HEK293 (cell line): ENCODE measurements around the gene SCN5A.

Experiments
- CTCF ChIA-PET: fragments of 350-600 bp; formaldehyde crosslinking; extraction: SDS; loops from one replicate; lab custom pipeline; 2021; ENCODE audit warnings: antibody characterized with exemption; lab: Yijun Ruan, JAX
- POLR2A ChIA-PET: fragments of 300-600 bp; formaldehyde crosslinking; extraction: SDS; loops from one replicate; lab custom pipeline; 2020; ENCODE audit warnings: antibody characterized with exemption, inconsistent platforms; lab: Yijun Ruan, JAX
- H3K27ac ChIP-seq: fragments of 200-500 bp; sonication (Bioruptor generic); 2 replicates; pipeline ENCODE4 v1.5.1; 2014; ENCODE audit warnings: low read depth, low read length, control low read depth, inconsistent platforms; ENCODE audit errors: extremely low read depth
- H3K36me3 ChIP-seq, 2 experiments: fragments of 200-500 bp in 1 of 2; sonication (Bioruptor generic) in 1 of 2; 1 replicate in 1 of 2; 2 replicates in 1 of 2; pipeline ENCODE4 v1.5.1; 2014 to 2017; ENCODE audit warnings: inconsistent platforms in 2 of 2, low read length in 2 of 2; ENCODE audit not compliant: control insufficient read depth in 2 of 2, insufficient read depth in 1 of 2
- H3K4me1 ChIP-seq: fragments of 200-500 bp; sonication (Bioruptor generic); 2 replicates; pipeline ENCODE4 v1.5.1; 2014; ENCODE audit warnings: mild to moderate bottlenecking, low read length, inconsistent platforms; ENCODE audit not compliant: control insufficient read depth, insufficient read depth
- H3K4me3 ChIP-seq: 2 replicates; pipeline ENCODE4 v1.5.1; 2011; ENCODE audit warnings: low read depth, mild to moderate bottlenecking, control low read depth, low read length, moderate library complexity
- H3K9me3 ChIP-seq: fragments of 200-500 bp; sonication (Bioruptor generic); 2 replicates; pipeline ENCODE4 v1.5.1; 2014; ENCODE audit warnings: low read depth, low read length, inconsistent platforms; ENCODE audit not compliant: control insufficient read depth, insufficient read depth
- BCL11A ChIP-seq: fragments of 450-650 bp; formaldehyde crosslinking; IDR thresholded peaks from 2 replicates; pipeline ENCODE4 v1.5.1; 2016; ENCODE audit warnings: low read depth, missing biosample characterization, missing genetic modification characterization
- GLI2 ChIP-seq: fragments of 450-650 bp; formaldehyde crosslinking; IDR thresholded peaks from 2 replicates; pipeline ENCODE4; 2017; ENCODE audit warnings: missing biosample characterization, missing genetic modification characterization, low read depth, borderline replicate concordance
- YY1 ChIP-seq: fragments of 450-650 bp; formaldehyde crosslinking; IDR thresholded peaks from 2 replicates; pipeline ENCODE4 v1.5.1; 2018; ENCODE audit warnings: missing biosample characterization, missing genetic modification characterization
- YY2 ChIP-seq: fragments of 450-650 bp; formaldehyde crosslinking; IDR thresholded peaks from 2 replicates; pipeline ENCODE4 v1.5.1; 2016; ENCODE audit warnings: missing biosample characterization, missing genetic modification characterization
- ZBTB7A ChIP-seq: fragments of 450-650 bp; formaldehyde crosslinking; IDR thresholded peaks from 2 replicates; pipeline ENCODE4 v1.5.1; 2016; ENCODE audit warnings: low read depth, missing biosample characterization, missing genetic modification characterization
- ZEB2 ChIP-seq: fragments of 450-650 bp; formaldehyde crosslinking; IDR thresholded peaks from 2 replicates; pipeline ENCODE4 v1.5.1; 2016; ENCODE audit warnings: missing biosample characterization, missing genetic modification characterization
- ZNF184 ChIP-seq: fragments of 450-650 bp; IDR thresholded peaks from 2 replicates; pipeline ENCODE4 v1.5.1; 2018; ENCODE audit warnings: missing biosample characterization, mild to moderate bottlenecking, missing genetic modification characterization
- ZNF266 ChIP-seq: fragments of 450-650 bp; formaldehyde crosslinking; IDR thresholded peaks from 2 replicates; pipeline ENCODE4 v1.5.1; 2016; ENCODE audit warnings: missing biosample characterization, missing genetic modification characterization, low read depth
- ZNF302 ChIP-seq: fragments of 450-650 bp; formaldehyde crosslinking; IDR thresholded peaks from 2 replicates; pipeline ENCODE4 v1.5.1; 2016; ENCODE audit warnings: missing biosample characterization, missing genetic modification characterization, low read depth
- ZNF404 ChIP-seq: fragments of 450-650 bp; formaldehyde crosslinking; IDR thresholded peaks from 2 replicates; pipeline ENCODE4 v1.5.1; 2017; ENCODE audit warnings: missing biosample characterization, missing genetic modification characterization
- ZNF585B ChIP-seq: fragments of 450-650 bp; formaldehyde crosslinking; IDR thresholded peaks from 2 replicates; pipeline ENCODE4 v1.5.1; 2016; ENCODE audit warnings: missing biosample characterization, missing genetic modification characterization
- ZNF610 ChIP-seq: fragments of 450-650 bp; formaldehyde crosslinking; IDR thresholded peaks from 2 replicates; pipeline ENCODE4 v1.5.1; 2016; ENCODE audit warnings: missing biosample characterization, missing genetic modification characterization, borderline replicate concordance
- ZNF670 ChIP-seq: fragments of 450-650 bp; formaldehyde crosslinking; IDR thresholded peaks from 2 replicates; pipeline ENCODE4 v1.5.1; 2016; ENCODE audit warnings: missing biosample characterization, missing genetic modification characterization, low read depth
- ZNF677 ChIP-seq: fragments of 450-650 bp; IDR thresholded peaks from 2 replicates; pipeline ENCODE4 v1.5.0; 2018; ENCODE audit warnings: missing biosample characterization, mild to moderate bottlenecking, missing genetic modification characterization, moderate library complexity
- ZNF785 ChIP-seq: fragments of 450-650 bp; formaldehyde crosslinking; IDR thresholded peaks from 2 replicates; pipeline ENCODE4 v1.5.1; 2016; ENCODE audit warnings: missing biosample characterization, missing genetic modification characterization
- ZNF791 ChIP-seq: fragments of 450-650 bp; formaldehyde crosslinking; IDR thresholded peaks from 2 replicates; pipeline ENCODE4 v1.5.1; 2016; ENCODE audit warnings: missing biosample characterization, missing genetic modification characterization
- TF ChIP-seq, protein P1 (sequence below): fragments of 450-650 bp; formaldehyde crosslinking; IDR thresholded peaks from 2 replicates; pipeline ENCODE4 v1.5.1; 2016; ENCODE audit warnings: missing biosample characterization, missing genetic modification characterization, low read depth
- TF ChIP-seq, protein P2 (sequence below): fragments of 450-650 bp; formaldehyde crosslinking; IDR thresholded peaks from 2 replicates; pipeline ENCODE4 v1.5.1; 2017; ENCODE audit warnings: missing biosample characterization, missing genetic modification characterization

Gene SCN5A

DNA sequence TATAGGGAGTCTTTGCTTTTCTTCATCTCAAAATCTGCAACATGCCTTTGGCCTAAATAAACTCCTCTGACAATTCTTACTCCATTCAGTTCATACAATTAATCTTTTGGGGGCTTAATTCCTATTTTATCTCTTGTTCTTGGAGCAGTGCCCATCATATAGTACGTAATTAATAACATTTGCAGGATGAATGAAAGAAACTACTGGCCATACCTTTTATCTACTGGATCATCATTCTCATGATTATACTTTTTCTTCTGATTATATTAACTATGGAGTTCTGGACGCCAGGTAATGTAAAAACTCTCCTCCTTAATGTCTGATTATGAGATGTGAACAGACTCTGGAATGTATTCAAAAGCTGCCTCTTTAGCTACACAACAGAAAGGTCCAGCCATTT lies 46.5 kb upstream of the SCN5A start:
- ChIA-PET CTCF (no interaction called here), POLR2A (no interaction called here)
- H3K9me3 ChIP-seq = no peaks in the 10 kb centered on the region
- no peaks in the 10 kb centered on the region for H3K36me3 ChIP-seq
- no peaks in the 10 kb centered on the region for H3K4me1 ChIP-seq
- TF ChIP-seq ZNF266 (tag by site-specific recombination) (no peak), ZNF670 (tag by site-specific recombination) (no peak), ZNF791 (tag by site-specific recombination) (no peak), ZNF677 (tag by site-specific recombination) (no peak), GLI2 (no peak), ZNF585B (no peak), ZNF404 (no peak), ZBTB7A (tag by site-specific recombination) (no peak), ZNF302 (tag by site-specific recombination) (no peak), ZNF610 (no peak), YY2 (tag by site-specific recombination) (no peak)
- TF ChIP-seq, protein P1, sequence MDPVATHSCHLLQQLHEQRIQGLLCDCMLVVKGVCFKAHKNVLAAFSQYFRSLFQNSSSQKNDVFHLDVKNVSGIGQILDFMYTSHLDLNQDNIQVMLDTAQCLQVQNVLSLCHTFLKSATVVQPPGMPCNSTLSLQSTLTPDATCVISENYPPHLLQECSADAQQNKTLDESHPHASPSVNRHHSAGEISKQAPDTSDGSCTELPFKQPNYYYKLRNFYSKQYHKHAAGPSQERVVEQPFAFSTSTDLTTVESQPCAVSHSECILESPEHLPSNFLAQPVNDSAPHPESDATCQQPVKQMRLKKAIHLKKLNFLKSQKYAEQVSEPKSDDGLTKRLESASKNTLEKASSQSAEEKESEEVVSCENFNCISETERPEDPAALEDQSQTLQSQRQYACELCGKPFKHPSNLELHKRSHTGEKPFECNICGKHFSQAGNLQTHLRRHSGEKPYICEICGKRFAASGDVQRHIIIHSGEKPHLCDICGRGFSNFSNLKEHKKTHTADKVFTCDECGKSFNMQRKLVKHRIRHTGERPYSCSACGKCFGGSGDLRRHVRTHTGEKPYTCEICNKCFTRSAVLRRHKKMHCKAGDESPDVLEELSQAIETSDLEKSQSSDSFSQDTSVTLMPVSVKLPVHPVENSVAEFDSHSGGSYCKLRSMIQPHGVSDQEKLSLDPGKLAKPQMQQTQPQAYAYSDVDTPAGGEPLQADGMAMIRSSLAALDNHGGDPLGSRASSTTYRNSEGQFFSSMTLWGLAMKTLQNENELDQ (tag by site-specific recombination) = no peak
- H3K4me3 ChIP-seq = no peak overlapping the region
- no peak overlapping the region for H3K27ac ChIP-seq

DNA sequence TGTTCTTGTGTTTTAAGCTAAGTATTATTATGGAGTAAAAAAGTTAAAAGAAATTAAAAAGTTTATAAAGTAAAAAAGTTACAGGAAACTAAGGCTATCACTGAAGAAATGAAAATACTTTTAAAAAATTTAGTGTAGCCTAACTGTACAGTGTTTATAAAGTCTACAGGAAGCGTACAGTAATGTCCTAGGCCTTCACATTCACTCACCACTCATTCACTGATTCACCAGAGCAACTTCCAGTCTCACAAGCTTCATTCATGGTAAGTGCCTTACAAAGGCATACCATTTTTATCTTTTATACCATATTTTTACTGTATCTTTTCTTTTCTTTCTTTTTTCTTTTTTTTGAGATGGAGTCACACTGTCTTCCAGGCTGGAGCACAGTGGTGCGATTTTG lies 40.7 kb upstream of the SCN5A start:
- POLR2A ChIA-PET = no interaction called here
- no peaks in the 10 kb centered on the region for H3K4me1 ChIP-seq
- no peak overlapping the region for H3K4me3 ChIP-seq
- CTCF ChIA-PET = interaction anchor here (0.7 to 0.8 kb wide), 2 partner anchors 169 to 310 kb away, joined by 3 to 4 read pairs; no protein-coding TSS in a partner anchor
- no peaks in the 10 kb centered on the region for H3K36me3 ChIP-seq
- no peak overlapping the region for H3K27ac ChIP-seq
- TF ChIP-seq ZNF785 (tag by site-specific recombination) = no peak
- H3K9me3 ChIP-seq = no peaks in the 10 kb centered on the region

DNA sequence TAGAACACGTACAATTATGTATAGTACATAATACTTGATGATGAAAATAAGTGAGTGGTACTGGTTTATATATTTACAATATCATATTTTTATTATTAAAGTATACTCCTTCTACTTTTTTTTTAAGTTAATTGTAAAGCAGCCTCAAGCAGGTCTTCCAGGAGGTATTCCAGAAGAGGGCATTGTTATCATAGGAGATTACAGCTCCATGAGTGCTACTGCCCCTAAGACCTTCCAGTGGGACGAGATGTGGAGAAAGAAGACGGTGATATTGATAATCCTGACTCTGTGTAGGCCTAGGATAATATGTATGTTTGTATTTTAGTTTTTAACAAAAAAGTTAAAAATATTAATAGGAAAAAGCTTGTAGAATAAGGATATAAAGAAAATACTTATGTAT lies 40.3 kb upstream of the SCN5A start:
- Histone ChIP-seq H3K9me3 (no peaks in the 10 kb centered on the region), H3K4me1 (no peaks in the 10 kb centered on the region), H3K4me3 (no peak overlapping the region), H3K36me3 (no peaks in the 10 kb centered on the region), H3K27ac (no peak overlapping the region)
- ChIA-PET POLR2A (no interaction called here), CTCF (interaction anchor here (0.5 to 0.8 kb wide), 4 partner anchors 13 to 310 kb away, joined by 3 to 4 read pairs (median 4); no protein-coding TSS in a partner anchor)
- TF ChIP-seq YY1 (tag by site-specific recombination) = no peak
- TF ChIP-seq GLI2 = no peak
- TF ChIP-seq, protein P2, sequence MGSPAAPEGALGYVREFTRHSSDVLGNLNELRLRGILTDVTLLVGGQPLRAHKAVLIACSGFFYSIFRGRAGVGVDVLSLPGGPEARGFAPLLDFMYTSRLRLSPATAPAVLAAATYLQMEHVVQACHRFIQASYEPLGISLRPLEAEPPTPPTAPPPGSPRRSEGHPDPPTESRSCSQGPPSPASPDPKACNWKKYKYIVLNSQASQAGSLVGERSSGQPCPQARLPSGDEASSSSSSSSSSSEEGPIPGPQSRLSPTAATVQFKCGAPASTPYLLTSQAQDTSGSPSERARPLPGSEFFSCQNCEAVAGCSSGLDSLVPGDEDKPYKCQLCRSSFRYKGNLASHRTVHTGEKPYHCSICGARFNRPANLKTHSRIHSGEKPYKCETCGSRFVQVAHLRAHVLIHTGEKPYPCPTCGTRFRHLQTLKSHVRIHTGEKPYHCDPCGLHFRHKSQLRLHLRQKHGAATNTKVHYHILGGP = no peak
- TF ChIP-seq ZNF184 (tag by site-specific recombination) = no peak
- TF ChIP-seq BCL11A (tag by site-specific recombination) = no peak

DNA sequence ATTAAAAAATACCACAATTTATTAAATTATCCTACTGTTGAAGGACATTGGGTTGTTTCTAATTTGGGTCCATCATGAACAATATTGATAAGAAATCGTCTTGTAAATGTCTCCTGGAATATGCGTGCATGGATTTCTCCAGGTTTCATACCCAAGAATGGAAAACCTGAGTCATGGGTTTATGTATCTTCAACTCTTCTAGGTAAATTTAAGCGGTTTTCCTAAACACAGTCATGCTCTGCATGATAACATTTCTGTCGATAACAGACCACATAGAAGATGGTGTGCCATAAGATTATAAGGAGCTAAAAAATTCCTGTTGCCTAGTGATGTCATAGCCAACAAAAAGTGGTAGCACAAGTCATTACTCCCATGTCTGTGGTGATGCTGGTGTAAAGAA lies 39.9 kb upstream of the SCN5A start:
- Histone ChIP-seq H3K4me1 (no peaks in the 10 kb centered on the region), H3K9me3 (no peaks in the 10 kb centered on the region), H3K36me3 (no peaks in the 10 kb centered on the region), H3K4me3 (no peak overlapping the region), H3K27ac (no peak overlapping the region)
- TF ChIP-seq ZEB2 (tag by site-specific recombination) = no peak
- ChIA-PET CTCF (interaction anchor here (0.5 to 0.8 kb wide), 3 partner anchors 13 to 311 kb away, joined by 3 to 4 read pairs (median 4); no protein-coding TSS in a partner anchor), POLR2A (no interaction called here)
